GM19099 (cell line): ENCODE results near the gene PCDHA3.

ENCODE experiments used
- POLR2A ChIP-seq: IDR thresholded peaks from 3 replicates; pipeline ENCODE4 v1.6.1; 2011; ENCODE audit warnings: low read depth; ENCODE audit not compliant: insufficient read length; ENCODE audit errors: extremely low read depth

The PCDHA3 gene

GRCh38 chr5:140800816-140801493, at the start of gene PCDHA3:
Gene PCDHA3 (plus strand): TSS chr5:140801057.
- TF ChIP-seq POLR2A, result no peak

DNA sequence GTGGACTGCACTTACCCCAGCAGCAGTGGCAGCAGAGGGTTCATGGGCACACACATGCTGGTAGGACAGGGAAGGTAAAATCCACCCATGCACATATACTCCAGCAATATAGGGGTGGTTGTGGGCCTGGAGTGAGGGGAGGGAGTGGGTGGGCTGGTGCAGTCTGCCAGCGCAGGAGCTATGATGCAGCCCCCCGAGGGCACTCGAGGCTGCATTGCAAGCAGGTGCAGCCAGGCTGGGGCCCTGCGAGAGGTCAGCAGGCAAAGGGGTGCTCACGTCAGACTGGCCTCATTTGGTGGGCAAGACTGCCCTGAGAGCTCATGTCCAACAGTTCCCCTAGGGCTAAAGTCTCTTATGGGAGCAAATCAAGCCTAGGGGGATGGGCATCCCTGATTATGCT, 47.3 kb upstream of the PCDHA3 start:
- no peak for TF ChIP-seq POLR2A

GRCh38 chr5:140764177-140764973, 36.5 kb upstream of the PCDHA3 start:
- no peak for TF ChIP-seq POLR2A

GRCh38 chr5:140767444-140767843, 33.4 kb upstream of the PCDHA3 start:
- TF ChIP-seq POLR2A, result no peak

DNA sequence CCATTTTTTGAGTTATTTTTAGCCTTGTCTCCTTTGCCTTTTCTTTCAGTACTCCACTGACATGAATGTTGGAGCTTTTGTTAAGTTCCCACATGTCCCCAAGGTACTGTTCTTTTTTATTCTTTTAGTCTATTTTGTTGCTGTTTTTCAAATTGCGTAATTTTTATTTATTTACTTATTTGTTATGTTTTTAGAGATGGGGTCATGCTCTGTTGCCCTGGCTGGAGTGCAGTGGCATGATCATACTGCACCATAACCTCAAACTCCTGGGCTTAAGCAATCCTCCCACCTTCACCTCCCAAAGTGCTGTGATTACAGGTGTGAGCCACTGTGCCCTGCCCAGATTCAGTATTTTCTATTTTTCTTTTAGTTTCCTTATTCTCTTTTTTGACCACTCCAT, 20.3 kb upstream of the PCDHA3 start:
- no peak for TF ChIP-seq POLR2A

DNA sequence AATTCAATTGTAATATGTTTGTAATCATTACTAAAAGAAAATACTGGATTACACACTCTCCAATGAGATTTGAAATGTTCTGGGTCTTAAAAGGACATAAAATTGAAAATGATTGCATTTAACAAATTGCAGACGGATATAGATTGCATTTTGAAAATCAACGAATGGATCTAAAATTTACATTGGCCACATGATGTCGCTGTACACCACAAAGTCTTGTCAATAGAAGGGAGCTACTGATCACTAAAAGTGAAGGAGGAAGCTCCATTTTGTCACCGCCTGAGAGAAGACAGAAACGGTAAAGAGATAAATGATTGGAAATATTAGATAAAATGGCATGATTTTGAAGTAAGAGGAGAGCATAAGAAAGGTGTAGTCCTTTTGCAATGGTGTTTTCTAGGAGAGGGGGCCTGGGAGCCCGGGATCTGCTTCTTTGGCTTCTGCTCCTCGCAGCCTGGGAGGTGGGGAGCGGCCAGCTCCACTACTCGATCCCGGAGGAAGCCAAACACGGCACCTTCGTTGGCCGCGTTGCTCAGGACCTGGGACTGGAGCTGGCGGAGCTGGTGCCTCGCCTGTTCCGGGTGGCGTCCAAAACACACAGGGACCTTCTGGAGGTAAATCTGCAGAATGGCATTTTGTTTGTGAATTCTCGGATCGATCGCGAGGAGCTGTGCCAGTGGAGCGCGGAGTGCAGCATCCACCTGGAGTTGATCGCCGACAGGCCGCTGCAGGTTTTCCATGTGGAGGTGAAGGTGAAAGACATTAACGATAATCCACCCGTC, 14.8 kb upstream of the PCDHA3 start, which contains the start of gene PCDHA1:
Gene PCDHA1 (plus strand): TSS at position 236 of the 782 bp plus-strand sequence.
- TF ChIP-seq POLR2A, result no peak

- TF ChIP-seq POLR2A, result no peak
Measured at GRCh38 chr5:140791089-140791488, 9.8 kb upstream of the PCDHA3 start.

DNA sequence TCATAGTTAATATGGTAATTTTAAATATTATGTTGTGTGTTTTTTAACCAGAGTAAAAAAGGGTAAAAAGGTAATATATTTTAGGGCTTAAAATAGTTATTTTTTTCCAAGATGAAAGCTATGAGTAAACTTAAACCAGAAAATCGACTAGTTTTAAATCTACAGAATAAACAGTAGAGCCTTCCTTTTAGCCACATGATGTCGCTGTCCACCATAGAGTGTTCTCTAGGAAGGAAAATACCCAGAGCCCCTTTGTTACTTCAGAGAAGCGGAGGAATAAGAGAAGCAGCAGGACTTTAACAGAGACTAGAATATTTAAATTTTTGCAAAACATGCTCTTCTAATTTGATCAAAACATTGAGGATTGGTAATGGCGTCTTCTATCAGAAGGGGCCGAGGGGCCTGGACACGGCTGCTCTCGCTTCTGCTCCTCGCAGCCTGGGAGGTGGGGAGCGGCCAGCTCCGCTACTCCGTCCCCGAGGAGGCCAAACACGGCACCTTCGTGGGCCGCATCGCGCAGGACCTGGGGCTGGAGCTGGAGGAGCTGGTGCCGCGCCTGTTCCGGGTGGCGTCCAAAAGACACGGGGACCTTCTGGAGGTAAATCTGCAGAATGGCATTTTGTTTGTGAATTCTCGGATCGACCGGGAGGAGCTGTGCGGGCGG, 6.1 kb upstream of the PCDHA3 start, which contains the start of gene PCDHA2:
Gene PCDHA2 (plus strand): TSS at position 258 of the 664 bp plus-strand sequence.
- no peak for TF ChIP-seq POLR2A

DNA sequence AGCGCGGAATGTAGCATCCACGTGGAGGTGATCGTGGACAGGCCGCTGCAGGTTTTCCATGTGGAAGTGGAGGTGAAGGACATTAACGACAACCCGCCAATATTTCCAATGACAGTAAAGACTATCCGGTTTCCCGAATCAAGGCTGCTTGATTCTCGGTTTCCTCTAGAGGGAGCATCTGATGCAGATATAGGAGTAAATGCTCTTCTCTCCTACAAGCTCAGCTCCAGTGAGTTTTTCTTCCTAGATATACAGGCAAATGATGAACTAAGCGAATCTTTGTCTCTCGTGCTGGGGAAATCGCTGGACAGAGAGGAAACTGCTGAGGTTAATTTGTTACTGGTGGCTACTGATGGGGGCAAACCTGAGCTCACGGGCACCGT, 5.6 kb upstream of the PCDHA3 start:
- TF ChIP-seq POLR2A, result no peak

DNA sequence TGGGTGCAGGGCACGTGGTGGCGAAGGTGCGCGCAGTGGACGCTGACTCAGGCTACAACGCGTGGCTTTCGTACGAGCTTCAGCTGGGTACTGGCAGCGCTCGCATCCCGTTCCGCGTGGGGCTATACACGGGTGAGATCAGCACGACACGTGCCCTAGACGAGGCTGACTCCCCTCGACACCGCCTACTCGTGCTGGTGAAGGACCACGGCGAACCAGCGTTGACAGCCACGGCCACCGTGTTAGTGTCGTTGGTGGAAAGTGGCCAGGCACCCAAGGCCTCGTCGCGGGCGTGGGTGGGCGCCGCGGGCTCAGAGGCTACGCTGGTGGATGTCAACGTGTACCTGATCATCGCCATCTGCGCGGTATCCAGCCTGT, 4.2 kb upstream of the PCDHA3 start:
- no peak for TF ChIP-seq POLR2A

- TF ChIP-seq POLR2A, result no peak
Measured at GRCh38 chr5:140801494-140801841, 611 bp downstream of the PCDHA3 start.

GRCh38 chr5:140802781-140803271, 2.0 kb downstream of the PCDHA3 start:
- TF ChIP-seq POLR2A, result no peak

DNA sequence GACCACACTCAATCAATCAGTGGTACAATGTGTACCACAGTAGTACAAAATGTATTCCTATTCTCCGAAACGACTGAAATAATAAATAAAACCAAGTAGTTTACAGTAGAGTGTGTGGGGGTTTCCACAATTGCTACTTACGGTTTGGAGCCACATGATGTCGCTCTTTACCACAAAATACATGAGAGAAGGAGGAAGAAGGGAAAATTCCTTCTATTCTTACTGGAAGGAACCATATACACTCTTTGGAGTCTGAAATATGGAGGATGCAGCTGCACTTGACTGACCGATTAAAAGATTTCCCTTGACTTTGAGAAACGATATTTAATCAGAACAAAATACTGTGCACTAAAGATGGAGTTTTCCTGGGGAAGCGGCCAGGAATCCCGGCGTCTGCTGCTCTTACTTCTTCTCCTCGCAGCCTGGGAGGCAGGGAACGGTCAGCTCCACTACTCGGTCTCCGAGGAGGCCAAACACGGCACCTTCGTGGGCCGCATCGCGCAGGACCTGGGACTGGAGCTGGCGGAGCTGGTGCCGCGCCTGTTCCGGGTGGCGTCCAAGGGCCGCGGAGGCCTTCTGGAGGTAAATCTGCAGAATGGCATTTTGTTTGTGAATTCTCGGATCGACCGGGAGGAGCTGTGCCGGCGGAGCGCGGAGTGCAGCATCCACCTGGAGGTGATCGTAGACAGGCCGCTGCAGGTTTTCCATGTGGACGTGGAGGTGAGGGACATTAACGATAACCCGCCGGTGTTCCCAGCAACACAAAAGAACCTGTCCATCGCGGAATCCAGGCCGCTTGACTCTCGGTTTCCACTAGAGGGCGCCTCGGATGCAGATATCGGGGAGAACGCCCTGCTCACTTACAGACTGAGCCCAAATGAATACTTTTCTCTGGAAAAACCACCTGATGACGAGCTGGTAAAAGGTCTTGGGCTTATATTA, 6.2 kb downstream of the PCDHA3 start, which contains the start of gene PCDHA4:
Gene PCDHA4 (plus strand): TSS at position 235 of the 942 bp plus-strand sequence.
- TF ChIP-seq POLR2A, result no peak

DNA sequence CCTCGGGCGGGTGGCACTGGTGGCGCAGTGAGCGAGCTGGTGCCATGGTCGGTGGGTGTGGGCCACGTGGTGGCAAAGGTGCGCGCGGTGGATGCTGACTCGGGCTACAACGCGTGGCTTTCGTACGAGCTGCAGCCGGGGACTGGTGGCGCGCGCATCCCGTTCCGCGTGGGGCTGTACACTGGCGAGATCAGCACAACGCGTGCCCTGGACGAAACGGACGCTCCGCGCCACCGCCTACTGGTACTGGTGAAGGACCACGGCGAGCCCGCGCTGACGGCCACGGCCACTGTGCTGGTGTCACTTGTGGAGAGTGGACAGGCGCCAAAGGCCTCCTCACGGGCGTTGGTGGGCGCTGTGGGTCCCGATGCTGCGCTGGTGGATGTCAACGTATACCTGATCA, 8.0 kb downstream of the PCDHA3 start:
- TF ChIP-seq POLR2A, result no peak
